Measurements from ENCODE around the gene LTBR.
A peak's percentile ranks its signal among the peaks of the same experiment; 100 is the strongest.

- TF ChIP-seq CTCF (IDR thresholded peaks at IDR 0.05) (peak in 1 of 4 experiments; percentile 13), POLR2A (IDR thresholded peaks at IDR 0.05) (peak in 1 of 2 donors; percentile 28)
Measured at GRCh38 chr12:6370994-6371754, 12.8 kb upstream of the LTBR start.

Measured in uterus (tissue), 2 donors.